RWPE2 (cell line): ENCODE results near the gene MAPK8.

Experiments used
- ATAC-seq: fragments of 200-7000 bp; cut with Tn5 transposase; 3 replicates; pipeline ENCODE4 v1.9.1; 2021; ENCODE audit warnings: low read depth
- DNase-seq: peaks from one replicate; pipeline ENCODE4 v3.0.0-alpha.2; 2020; ENCODE audit warnings: low spot score
- H3K27ac ChIP-seq: fragments of 450-650 bp; 2 replicates; pipeline ENCODE4 v1.5.1; 2017; ENCODE audit warnings: mild to moderate bottlenecking; ENCODE audit not compliant: poor library complexity, severe bottlenecking
- H3K27me3 ChIP-seq: fragments of 250-450 bp; sonication (Bioruptor Pico); 2 replicates; pipeline ENCODE4 v1.5.1; 2021; ENCODE audit warnings: mild to moderate bottlenecking, moderate library complexity; ENCODE audit not compliant: insufficient read depth, poor library complexity, severe bottlenecking
- H3K36me3 ChIP-seq: fragments of 250-450 bp; sonication (Bioruptor Pico); 2 replicates; pipeline ENCODE4 v1.5.1; 2020; ENCODE audit warnings: low read depth, mild to moderate bottlenecking, moderate library complexity
- H3K4me1 ChIP-seq: fragments of 250-450 bp; sonication (Bioruptor Pico); 2 replicates; pipeline ENCODE4 v1.5.1; 2021; ENCODE audit warnings: mild to moderate bottlenecking, moderate library complexity; ENCODE audit not compliant: insufficient read depth, poor library complexity, severe bottlenecking
- H3K4me3 ChIP-seq: fragments of 250-450 bp; sonication (Bioruptor Pico); 2 replicates; pipeline ENCODE4 v1.5.1; 2021; ENCODE audit warnings: mild to moderate bottlenecking, moderate library complexity; ENCODE audit not compliant: severe bottlenecking
- H3K9me3 ChIP-seq: fragments of 250-450 bp; sonication (Bioruptor Pico); 2 replicates; pipeline ENCODE4 v1.5.1; 2021; ENCODE audit warnings: mild to moderate bottlenecking, moderate library complexity; ENCODE audit not compliant: severe bottlenecking
- TF ChIP-seq, protein P1 (sequence below): fragments of 450-650 bp; IDR thresholded peaks from one replicate; pipeline ENCODE4 v1.5.1; 2017; ENCODE audit warnings: mild to moderate bottlenecking, moderate library complexity; ENCODE audit not compliant: poor library complexity, severe bottlenecking

MAPK8 gene

GRCh38 chr10:48383393-48383792 is 76.9 kb downstream of the MAPK8 start:
- no peak for DNase-seq
- Histone ChIP-seq H3K9me3 (no peaks in the 10 kb centered on the region), H3K27me3 (no peaks in the 10 kb centered on the region), H3K36me3 (no peaks in the 10 kb centered on the region), H3K4me3 (no peak overlapping the region), H3K4me1 (peaks cover 11% of the 10 kb centered on the region), H3K27ac (peak overlapping the region; percentile 14)
- TF ChIP-seq, protein P1, sequence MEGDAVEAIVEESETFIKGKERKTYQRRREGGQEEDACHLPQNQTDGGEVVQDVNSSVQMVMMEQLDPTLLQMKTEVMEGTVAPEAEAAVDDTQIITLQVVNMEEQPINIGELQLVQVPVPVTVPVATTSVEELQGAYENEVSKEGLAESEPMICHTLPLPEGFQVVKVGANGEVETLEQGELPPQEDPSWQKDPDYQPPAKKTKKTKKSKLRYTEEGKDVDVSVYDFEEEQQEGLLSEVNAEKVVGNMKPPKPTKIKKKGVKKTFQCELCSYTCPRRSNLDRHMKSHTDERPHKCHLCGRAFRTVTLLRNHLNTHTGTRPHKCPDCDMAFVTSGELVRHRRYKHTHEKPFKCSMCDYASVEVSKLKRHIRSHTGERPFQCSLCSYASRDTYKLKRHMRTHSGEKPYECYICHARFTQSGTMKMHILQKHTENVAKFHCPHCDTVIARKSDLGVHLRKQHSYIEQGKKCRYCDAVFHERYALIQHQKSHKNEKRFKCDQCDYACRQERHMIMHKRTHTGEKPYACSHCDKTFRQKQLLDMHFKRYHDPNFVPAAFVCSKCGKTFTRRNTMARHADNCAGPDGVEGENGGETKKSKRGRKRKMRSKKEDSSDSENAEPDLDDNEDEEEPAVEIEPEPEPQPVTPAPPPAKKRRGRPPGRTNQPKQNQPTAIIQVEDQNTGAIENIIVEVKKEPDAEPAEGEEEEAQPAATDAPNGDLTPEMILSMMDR = no peak
- ATAC-seq = no peak

DNA sequence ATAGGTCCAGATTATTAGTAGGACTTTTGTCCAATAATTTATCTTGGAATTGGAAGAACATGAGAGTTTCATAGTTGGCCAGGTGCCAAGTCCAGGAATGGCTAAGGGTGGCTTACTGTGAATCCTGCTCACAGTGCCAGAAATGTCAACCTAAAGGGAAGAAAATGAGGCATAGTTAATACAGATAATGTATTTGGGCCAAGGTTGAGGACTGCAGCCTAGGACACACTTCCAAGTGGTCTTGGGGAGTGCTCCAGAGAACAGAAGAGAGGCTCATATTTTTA is 78.2 kb downstream of the MAPK8 start:
- H3K27ac ChIP-seq = no peak overlapping the region
- DNase-seq = no peak

DNA sequence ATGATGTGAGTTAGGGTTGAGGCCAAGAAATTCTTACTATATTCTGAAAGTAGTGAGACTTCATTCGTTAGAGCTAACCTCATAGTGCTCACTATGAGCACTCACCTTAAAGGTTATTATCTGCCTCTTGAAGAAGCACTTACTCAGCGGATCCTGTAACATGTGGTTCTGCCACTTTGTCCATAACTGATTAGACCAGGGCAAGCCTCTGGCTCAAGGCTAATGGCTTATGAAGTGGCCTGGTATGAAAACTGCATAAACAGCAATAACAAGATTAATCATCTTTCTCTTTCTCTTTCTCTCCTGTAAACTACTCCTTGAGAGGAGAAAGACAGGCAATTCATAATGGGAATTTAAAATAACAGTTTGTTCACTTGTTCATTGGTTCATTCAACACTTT is 82.8 kb downstream of the MAPK8 start:
- 0 out of 2 replicates have a peak, but pooled peaks cover 3% of the 10 kb centered on the region for H3K36me3 ChIP-seq
- no peaks in the 10 kb centered on the region for H3K9me3 ChIP-seq
- H3K4me3 ChIP-seq = no peak overlapping the region
- no peak for DNase-seq
- peaks cover 19% of the 10 kb centered on the region for H3K4me1 ChIP-seq
- H3K27ac ChIP-seq = no peak overlapping the region
- no peak for ATAC-seq
- TF ChIP-seq, protein P1 = no peak
- no peaks in the 10 kb centered on the region for H3K27me3 ChIP-seq

More for the DNA sequence above, 78.2 kb downstream of the MAPK8 start:
- TF ChIP-seq, protein P1 = no peak
- Histone ChIP-seq H3K36me3 (no peaks in the 10 kb centered on the region), H3K27me3 (no peaks in the 10 kb centered on the region), H3K9me3 (no peaks in the 10 kb centered on the region), H3K4me3 (no peak overlapping the region), H3K4me1 (peaks cover 11% of the 10 kb centered on the region)
- no peak for ATAC-seq

- peak overlapping the region; percentile 33 for H3K27ac ChIP-seq
- H3K27me3 ChIP-seq = no peaks in the 10 kb centered on the region
- no peak for DNase-seq
- H3K4me1 ChIP-seq = peaks cover 17% of the 10 kb centered on the region
- ATAC-seq = no peak
- no peak overlapping the region for H3K4me3 ChIP-seq
- 0 out of 2 replicates have a peak, but pooled peaks cover 3% of the 10 kb centered on the region for H3K36me3 ChIP-seq
- no peaks in the 10 kb centered on the region for H3K9me3 ChIP-seq
- TF ChIP-seq, protein P1 = no peak
Measured at GRCh38 chr10:48389846-48390557, 83.5 kb downstream of the MAPK8 start.

DNA sequence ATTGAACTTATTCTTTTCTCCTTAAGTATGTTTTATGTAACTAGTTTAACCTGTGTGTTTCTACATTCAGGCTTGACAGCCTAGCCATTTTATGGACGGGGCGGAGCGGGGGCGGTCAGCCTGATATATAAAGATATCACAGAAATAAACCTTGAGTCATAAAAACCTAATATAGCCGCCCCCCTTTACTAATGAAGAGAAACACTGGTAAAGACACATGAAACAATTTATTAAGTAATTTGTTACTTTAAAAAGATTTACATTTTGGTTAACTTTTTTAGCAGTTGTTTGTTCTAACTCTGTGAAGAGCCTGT is 84.0 kb downstream of the MAPK8 start:
- peaks cover 17% of the 10 kb centered on the region for H3K4me1 ChIP-seq
- DNase-seq (no peak), ATAC-seq (no peak)
- H3K36me3 ChIP-seq = 0 out of 2 replicates have a peak, but pooled peaks cover 3% of the 10 kb centered on the region
- H3K27me3 ChIP-seq = no peaks in the 10 kb centered on the region
- no peak overlapping the region for H3K4me3 ChIP-seq
- H3K9me3 ChIP-seq = no peaks in the 10 kb centered on the region
- TF ChIP-seq, protein P1 = no peak
- peak overlapping the region; percentile 33 for H3K27ac ChIP-seq
